NB4 (cell line): ENCODE measurements around the gene ENTPD6.
A peak's percentile ranks its signal among the peaks of the same experiment; 100 is the strongest.

Source experiments
- DNase-seq: peaks from one replicate; pipeline ENCODE4 v3.0.0; 2010; ENCODE audit warnings: low read depth
- H3K4me3 ChIP-seq: one replicate; pipeline ENCODE4 v1.5.1; 2011; ENCODE audit warnings: mild to moderate bottlenecking, low read depth, low read length, moderate library complexity
- MYC ChIP-seq: IDR thresholded peaks from 2 replicates; pipeline ENCODE4 v1.6.1; 2011; ENCODE audit warnings: low read depth, low read length
- POLR2A ChIP-seq: IDR thresholded peaks from 2 replicates; pipeline ENCODE4 v1.6.1; 2011; ENCODE audit warnings: mild to moderate bottlenecking; ENCODE audit not compliant: insufficient read length; ENCODE audit errors: extremely low read depth
- TF ChIP-seq, protein P1 (sequence below): IDR thresholded peaks from one replicate; pipeline ENCODE4 v1.5.1; 2012; ENCODE audit warnings: low read depth, low read length
- TF ChIP-seq, protein P2 (sequence below): IDR thresholded peaks from 2 replicates; pipeline ENCODE4 v1.6.1; 2011; ENCODE audit warnings: low read depth, low read length

The ENTPD6 gene

DNA sequence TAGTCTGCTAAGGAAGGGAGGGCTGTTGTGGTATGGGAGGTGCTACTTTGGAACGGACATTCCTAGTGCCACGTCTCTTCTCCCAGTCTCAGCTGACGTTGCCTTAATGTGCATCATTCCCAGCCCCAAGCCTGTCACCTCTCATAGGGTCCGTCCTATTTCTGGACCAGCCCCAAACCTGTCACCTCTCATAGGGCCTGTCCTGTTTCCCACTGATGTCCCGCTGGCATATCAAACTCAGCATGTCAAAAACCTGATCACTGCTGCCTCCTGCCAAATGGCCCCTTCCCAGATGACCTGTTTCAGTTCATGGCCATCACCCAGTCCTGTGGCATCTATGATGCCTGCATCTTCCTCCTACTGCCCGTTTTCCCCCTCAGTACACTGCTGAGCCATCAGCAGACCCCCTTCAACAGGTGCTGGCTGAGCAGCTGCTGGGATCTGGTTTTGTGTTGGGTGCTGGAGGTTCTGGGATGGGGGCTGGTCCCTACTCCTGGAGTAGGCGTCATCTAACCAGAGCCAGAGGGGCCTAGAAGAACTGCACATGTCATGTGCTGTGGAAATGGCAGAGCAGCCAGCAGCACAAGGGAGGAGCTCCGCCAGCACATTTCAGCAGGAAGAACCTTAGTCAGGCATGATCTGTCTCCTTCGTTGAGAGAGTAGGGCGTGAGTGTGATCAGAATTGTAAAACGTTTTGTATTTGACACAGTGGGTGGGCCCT, 3.3 kb downstream of the ENTPD6 start:
- TF ChIP-seq, protein P1, sequence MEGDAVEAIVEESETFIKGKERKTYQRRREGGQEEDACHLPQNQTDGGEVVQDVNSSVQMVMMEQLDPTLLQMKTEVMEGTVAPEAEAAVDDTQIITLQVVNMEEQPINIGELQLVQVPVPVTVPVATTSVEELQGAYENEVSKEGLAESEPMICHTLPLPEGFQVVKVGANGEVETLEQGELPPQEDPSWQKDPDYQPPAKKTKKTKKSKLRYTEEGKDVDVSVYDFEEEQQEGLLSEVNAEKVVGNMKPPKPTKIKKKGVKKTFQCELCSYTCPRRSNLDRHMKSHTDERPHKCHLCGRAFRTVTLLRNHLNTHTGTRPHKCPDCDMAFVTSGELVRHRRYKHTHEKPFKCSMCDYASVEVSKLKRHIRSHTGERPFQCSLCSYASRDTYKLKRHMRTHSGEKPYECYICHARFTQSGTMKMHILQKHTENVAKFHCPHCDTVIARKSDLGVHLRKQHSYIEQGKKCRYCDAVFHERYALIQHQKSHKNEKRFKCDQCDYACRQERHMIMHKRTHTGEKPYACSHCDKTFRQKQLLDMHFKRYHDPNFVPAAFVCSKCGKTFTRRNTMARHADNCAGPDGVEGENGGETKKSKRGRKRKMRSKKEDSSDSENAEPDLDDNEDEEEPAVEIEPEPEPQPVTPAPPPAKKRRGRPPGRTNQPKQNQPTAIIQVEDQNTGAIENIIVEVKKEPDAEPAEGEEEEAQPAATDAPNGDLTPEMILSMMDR: no peak
- TF ChIP-seq MYC: no peak
- TF ChIP-seq, protein P2, sequence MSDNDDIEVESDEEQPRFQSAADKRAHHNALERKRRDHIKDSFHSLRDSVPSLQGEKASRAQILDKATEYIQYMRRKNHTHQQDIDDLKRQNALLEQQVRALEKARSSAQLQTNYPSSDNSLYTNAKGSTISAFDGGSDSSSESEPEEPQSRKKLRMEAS: no peak
- no peak for TF ChIP-seq POLR2A
- DNase-seq: no peak
- H3K4me3 ChIP-seq: no peak overlapping the region

DNA sequence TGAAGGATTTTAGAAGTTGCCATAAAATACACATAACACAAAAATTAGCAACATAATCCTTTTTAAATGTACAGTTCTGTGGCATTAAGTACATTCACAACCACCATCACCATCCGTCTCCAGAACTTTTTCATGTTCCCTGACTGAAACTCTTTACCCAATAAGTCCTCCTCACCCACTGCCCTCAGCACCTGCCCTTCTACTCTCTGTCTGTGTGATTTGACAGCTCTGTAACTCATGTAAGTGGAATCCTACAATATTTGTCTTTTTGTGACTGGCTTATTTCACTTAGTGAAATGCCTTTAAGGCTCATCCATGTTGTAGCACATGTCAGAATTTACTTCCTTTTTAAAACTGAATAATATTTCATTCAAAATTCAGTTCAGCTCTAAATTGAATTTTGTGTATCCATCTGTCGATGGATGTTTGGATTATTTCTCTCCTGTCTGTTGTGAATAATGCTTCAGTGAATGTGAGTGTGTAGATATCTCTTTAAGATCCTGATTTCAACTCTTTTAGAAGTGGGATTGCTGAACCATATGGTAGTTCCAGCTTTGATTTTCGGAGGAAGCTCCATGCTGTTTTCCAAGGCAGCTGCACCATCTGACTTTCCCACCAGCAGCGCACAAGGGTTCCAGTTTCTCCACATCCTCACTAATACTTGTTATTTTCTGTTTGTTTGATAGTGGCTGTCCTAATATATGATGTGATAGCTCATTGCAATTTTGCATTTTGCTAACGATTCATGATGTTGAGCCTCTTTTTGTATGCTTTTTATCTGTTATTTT, 4.2 kb downstream of the ENTPD6 start:
- no peak overlapping the region for H3K4me3 ChIP-seq
- TF ChIP-seq POLR2A (no peak), MYC (no peak)
- TF ChIP-seq, protein P2: no peak
- TF ChIP-seq, protein P1: no peak
- no peak for DNase-seq

DNA sequence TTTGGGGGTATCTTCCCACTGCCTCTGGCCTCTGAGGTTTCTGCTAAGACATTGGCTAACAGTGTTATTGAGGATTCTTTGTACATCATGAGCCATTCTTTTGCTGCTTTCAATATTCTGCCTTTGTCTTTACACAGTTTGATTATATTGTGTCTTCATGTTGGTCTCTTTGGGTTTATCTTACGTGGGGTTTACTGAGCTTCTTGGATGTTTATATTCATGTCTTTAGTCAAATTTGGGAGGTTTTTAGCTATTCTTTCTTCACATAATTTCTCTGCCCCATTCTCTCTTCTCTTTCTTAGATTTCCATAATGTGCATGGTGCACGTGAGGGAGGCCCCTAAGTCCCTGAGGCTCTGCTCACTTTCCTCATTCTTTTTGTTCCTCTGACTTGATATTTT, 7.6 kb downstream of the ENTPD6 start:
- DNase-seq: no peak
- no peak overlapping the region for H3K4me3 ChIP-seq
- TF ChIP-seq POLR2A: no peak
- TF ChIP-seq, protein P1: no peak
- TF ChIP-seq MYC: no peak
- TF ChIP-seq, protein P2: no peak

DNA sequence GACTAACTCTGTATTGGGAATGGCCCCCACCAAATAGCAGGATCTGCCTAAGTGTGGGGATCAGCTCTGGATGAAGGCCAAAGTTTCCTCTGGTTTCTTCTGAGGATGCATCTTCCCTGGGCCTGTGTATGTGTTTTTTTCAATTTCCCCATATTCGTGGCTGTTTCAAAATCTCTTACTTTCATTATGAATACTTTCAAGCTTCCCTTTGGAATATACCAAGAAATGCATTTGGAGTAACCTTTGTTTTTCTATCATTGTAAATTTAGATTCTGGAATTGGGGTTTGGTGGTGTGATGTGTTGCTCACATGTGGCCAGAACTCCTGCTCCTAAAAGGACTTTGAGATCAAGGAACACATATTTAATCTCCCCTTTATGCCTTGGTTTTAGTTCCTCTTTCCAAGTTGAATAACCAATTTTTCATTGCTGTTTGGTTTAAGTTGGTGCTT, 8.4 kb downstream of the ENTPD6 start:
- DNase-seq: no peak
- TF ChIP-seq, protein P1: no peak
- TF ChIP-seq MYC: no peak
- TF ChIP-seq, protein P2: no peak
- no peak for TF ChIP-seq POLR2A
- H3K4me3 ChIP-seq: no peak overlapping the region

DNA sequence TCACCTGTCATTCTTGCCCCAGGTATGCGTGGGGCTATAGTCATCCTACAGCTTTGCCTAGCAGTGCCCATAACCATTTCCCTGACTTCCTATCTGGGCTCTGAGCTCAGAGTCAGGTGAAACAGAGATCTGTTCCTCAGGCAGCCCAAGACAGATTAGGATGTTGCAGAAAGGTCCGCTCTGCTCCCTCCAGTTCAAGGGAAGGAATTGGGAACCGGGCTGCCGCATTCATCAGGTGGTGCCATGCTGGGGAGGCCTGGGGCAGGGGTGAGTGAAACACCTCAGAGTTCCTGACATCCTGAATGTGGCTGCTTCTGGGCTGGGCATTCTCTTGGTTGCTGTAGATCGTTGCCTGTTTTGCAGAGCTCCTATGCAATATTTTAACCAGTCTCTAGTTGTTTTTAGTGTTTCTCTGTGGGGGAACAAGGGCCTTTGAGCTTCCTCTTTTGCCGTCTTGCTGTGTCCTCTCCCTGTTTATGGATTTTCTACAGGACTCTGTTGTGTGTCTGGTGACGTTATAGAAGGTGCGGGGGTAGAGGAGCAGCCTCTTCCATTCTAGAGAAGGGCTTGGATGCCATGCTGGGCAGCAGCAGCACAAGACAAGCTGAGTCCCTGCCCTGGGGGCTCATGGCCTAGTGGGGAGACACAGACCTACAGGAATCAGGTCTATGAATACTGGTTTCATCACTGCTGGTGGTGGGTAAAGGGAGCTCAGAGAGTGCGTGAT, 9.2 kb downstream of the ENTPD6 start:
- H3K4me3 ChIP-seq: no peak overlapping the region
- DNase-seq: peak; percentile 66
- TF ChIP-seq, protein P1: no peak
- no peak for TF ChIP-seq MYC
- TF ChIP-seq POLR2A: no peak
- TF ChIP-seq, protein P2: no peak
